K562 (cell line): ENCODE data around the gene CAPZA3. TPM values are rescaled to one million over a fixed set of nuclear protein-coding genes. Genes with fewer than 3 reads are reported as not detected.

ENCODE experiments used
- ATAC-seq: fragments of 200-7000 bp; cut with Tn5 transposase; 3 replicates; pipeline ENCODE4 v1.9.1; 2020; ENCODE audit warnings: moderate library complexity
- BruUV-seq: library from RNA; stranded (reverse); fragments of 400-500 nt; replicated peaks from 2 replicates; lab custom pipeline; 2021; lab: Mats Ljungman, UMichigan
- CTCF ChIA-PET: fragments of 300-600 bp; formaldehyde crosslinking; extraction: SDS; loops from one replicate; lab custom pipeline; 2021; ENCODE audit warnings: low intra/inter-chr PET ratio; lab: Yijun Ruan, JAX
- POLR2A ChIA-PET: fragments of 300-600, 350-650 bp; sonication (Branson Sonifier 250); formaldehyde crosslinking; extraction: SDS; loops from one replicate; lab custom pipeline; 2021; ENCODE audit warnings: antibody characterized with exemption, inconsistent platforms; lab: Yijun Ruan, JAX
- DNase-seq, 4 experiments: peaks; one replicate each; pipeline versions ENCODE4 v3.0.0 to v3.0.0-alpha.2; 2011 to 2018; ENCODE audit warnings: low spot score in 3 of 4, mixed read lengths in 3 of 4; ENCODE audit errors: extremely low read depth in 1 of 4
- FAIRE-seq: peaks from 2 replicates; lab custom pipeline; 2011; peaks lifted over from hg19 to GRCh38; lab: Jason Lieb, UNC
- H2AFZ ChIP-seq: 2 replicates; pipeline ENCODE4 v1.6.0; 2011; ENCODE audit warnings: low read depth, low read length, control low read depth, inconsistent platforms
- H3K27ac ChIP-seq: fragments of 200-600 bp; 3 replicates; pipeline ENCODE4 v1.8.0; 2011; ENCODE audit warnings: low read depth, mild to moderate bottlenecking, control low read depth, inconsistent platforms, low read length, moderate library complexity, mixed read lengths; ENCODE audit errors: extremely low read depth
- H3K27me3 ChIP-seq, 2 experiments: fragments of 300-600 bp in 1 of 2; 2 replicates in 1 of 2; 3 replicates in 1 of 2; pipeline versions ENCODE4 v1.6.0 to v1.8.0; 2011; ENCODE audit warnings: inconsistent platforms in 2 of 2, low read length in 2 of 2, mild to moderate bottlenecking in 1 of 2, mixed read lengths in 1 of 2, moderate library complexity in 1 of 2; ENCODE audit not compliant: control insufficient read depth in 2 of 2, insufficient read depth in 2 of 2
- H3K36me3 ChIP-seq: fragments of 300-600 bp; 3 replicates; pipeline ENCODE4 v1.8.0; 2011; ENCODE audit warnings: mild to moderate bottlenecking, low read length, inconsistent platforms; ENCODE audit not compliant: control insufficient read depth, insufficient read depth
- H3K4me1 ChIP-seq, 2 experiments: fragments of 200-600 bp in 1 of 2; replicated peaks in 1 of 2; 2 replicates in 1 of 2; 3 replicates in 1 of 2; pipeline versions ENCODE4 v1.5.1 to v1.8.0; 2011; ENCODE audit warnings: inconsistent platforms in 2 of 2, low read length in 2 of 2, mild to moderate bottlenecking in 1 of 2, mixed read lengths in 1 of 2, moderate library complexity in 1 of 2; ENCODE audit not compliant: control insufficient read depth in 2 of 2, insufficient read depth in 2 of 2
- H3K4me2 ChIP-seq: 2 replicates; pipeline ENCODE4 v1.6.1; 2011; ENCODE audit warnings: low read length, control low read depth, inconsistent platforms, mixed read lengths; ENCODE audit not compliant: insufficient read depth
- H3K4me3 ChIP-seq: fragments of 200-600 bp; sonication (generic), shearing (Covaris generic); 2 replicates; pipeline ENCODE4 v1.5.1; 2016; ENCODE audit warnings: control low read depth, inconsistent platforms
- H3K79me2 ChIP-seq: fragments of 200-600 bp; 3 replicates; pipeline ENCODE4 v1.8.0; 2011; ENCODE audit warnings: low read length, inconsistent platforms; ENCODE audit not compliant: control insufficient read depth, insufficient read depth
- H3K9ac ChIP-seq, 2 experiments: 2 replicates each; pipeline versions ENCODE4 v1.6.0 to v1.6.1; 2011; ENCODE audit warnings: low read depth in 2 of 2, low read length in 2 of 2, control low read depth in 1 of 2, inconsistent platforms in 1 of 2, mild to moderate bottlenecking in 1 of 2, mixed read lengths in 1 of 2; ENCODE audit not compliant: insufficient read depth in 1 of 2
- H3K9me1 ChIP-seq: one replicate; pipeline ENCODE4 v1.6.0; 2011; ENCODE audit warnings: inconsistent platforms, mild to moderate bottlenecking, low read length, moderate library complexity; ENCODE audit not compliant: control insufficient read depth, insufficient read depth
- H3K9me3 ChIP-seq: replicated peaks from 2 replicates; pipeline ENCODE4 v1.5.1; 2011; ENCODE audit warnings: low read depth, low read length, inconsistent platforms; ENCODE audit not compliant: control insufficient read depth, insufficient read depth
- H4K20me1 ChIP-seq: replicated peaks from 2 replicates; pipeline ENCODE4 v1.6.1; 2011; ENCODE audit warnings: low read length, inconsistent platforms, mixed read lengths; ENCODE audit not compliant: control insufficient read depth, insufficient read depth
- E2F6 ChIP-seq, 2 experiments: IDR thresholded peaks; 2 replicates each; pipeline ENCODE4 v1.6.1; 2011; ENCODE audit warnings: borderline replicate concordance in 1 of 2, control low read depth in 1 of 2, low read depth in 1 of 2, low read length in 1 of 2, mild to moderate bottlenecking in 1 of 2, mixed read lengths in 1 of 2, moderate library complexity in 1 of 2; ENCODE audit not compliant: insufficient read depth in 1 of 2, insufficient read length in 1 of 2, poor library complexity in 1 of 2, severe bottlenecking in 1 of 2; ENCODE audit errors: extremely low read depth in 1 of 2
- MTA2 ChIP-seq: fragments of 450-650 bp; IDR thresholded peaks from 2 replicates; pipeline ENCODE4 v1.6.1; 2016; ENCODE audit warnings: low read depth
- WGBS: fragments of 100-300 bp; shearing (Covaris generic); methylation state at CpG from one replicate; pipeline ENCODE4 v1.1.6; 2016; ENCODE audit warnings: low coverage, mixed read lengths; ENCODE audit not compliant: insufficient coverage; ENCODE audit errors: missing lambda C conversion rate; 5-methylcytosine and 5-hydroxymethylcytosine counted together
- in situ Hi-C: fragments of 300-500 bp; cut with MboI; formaldehyde crosslinking; loops from 4 replicates; pipeline ENCODE4 v1.15.0; 2018; ENCODE audit warnings: inconsistent platforms, mixed read lengths
- intact Hi-C: fragments of 100-400 bp; cut with micrococcal nuclease; formaldehyde crosslinking; loops from 2 replicates; pipeline ENCODE4 v1.14.2; 2022
- polyA plus RNA-seq, 8 experiments: library from polyadenylated mRNA; depleted of rRNA in 4 of 8; stranded (reverse) in 5 of 8; unstranded in 3 of 8; fragments of >200 nt; fragmentation: Nextera tagmentation in 2 of 8; fragmentation: Illumina TruSeq in 1 of 8; extraction: Ambion mirVana in 2 of 8; extraction: Trizol in 1 of 8; gene quantifications; 2 replicates each; pipeline versions ENCODE4 v1.2.1 to v1.2.3, GENCODE V29; 2011 to 2014; ENCODE audit warnings: inconsistent platforms in 1 of 8, missing spikeins in 1 of 8
- total RNA-seq, 7 experiments: library from RNA; depleted of rRNA in 6 of 7; stranded (reverse); fragments of >200 nt in 6 of 7; fragmentation: Illumina TruSeq in 2 of 7; extraction: Trizol in 2 of 7; gene quantifications; 2 replicates each; pipeline versions ENCODE4 v1.2.1 to v1.2.3, GENCODE V29; 2011 to 2021; ENCODE audit warnings: low replicate concordance in 1 of 7

The CAPZA3 gene
- total and polyA plus RNA-seq, 9 of the 15 experiments (the other 6 are each of a cell fraction or from before 2014, with no cell fraction given), result not detected

DNA sequence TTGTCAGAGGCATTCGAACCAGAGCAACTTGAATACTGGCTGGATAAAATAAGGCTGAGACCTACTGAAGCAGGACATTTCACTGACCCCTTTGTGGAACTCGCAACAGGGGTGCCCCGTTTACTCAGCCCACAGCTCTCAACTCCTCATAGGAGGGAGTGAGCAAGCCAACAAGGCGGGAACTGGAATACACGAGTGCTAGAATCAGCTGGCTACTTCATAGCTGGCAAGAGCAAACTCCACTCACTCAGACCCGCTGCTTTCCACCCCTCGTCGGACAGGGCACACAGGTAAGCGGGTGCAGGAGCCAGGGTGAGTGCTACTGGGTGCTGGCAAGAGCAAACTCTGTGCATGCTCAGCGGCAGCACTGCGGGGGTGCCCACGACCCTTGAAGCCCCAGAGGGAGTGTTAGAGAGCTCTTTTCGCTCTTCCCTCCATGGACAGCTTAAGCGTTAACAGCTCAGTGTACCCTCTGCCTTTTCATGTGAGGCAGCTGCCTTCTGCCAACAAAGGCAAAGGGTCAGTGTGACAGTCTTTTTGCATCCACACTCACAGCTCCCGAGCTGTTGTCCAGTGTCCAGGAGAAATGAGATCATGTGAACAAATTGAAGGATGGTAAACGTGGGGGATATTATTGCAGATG lies 15.7 kb downstream of the CAPZA3 start:
- FAIRE-seq, result no peak
- in situ Hi-C loops, result no loop called here

More for the DNA sequence above, 15.7 kb downstream of the CAPZA3 start:
- Histone ChIP-seq H3K27me3 (no peaks in the 10 kb centered on the region), H3K9me3 (no peaks in the 10 kb centered on the region), H3K36me3 (no peaks in the 10 kb centered on the region), H4K20me1 (no peaks in the 10 kb centered on the region), H3K4me2 (no peak overlapping the region), H3K4me1 (peaks cover 4 to 30% of the 10 kb centered on the region in 2 experiments; a peak in 4 of 5 replicates), H3K9me1 (no peaks in the 10 kb centered on the region), H3K9ac (peak overlapping the region; percentile 14 to 50; a peak in 2 of 4 replicates), H3K79me2 (no peaks in the 10 kb centered on the region), H3K4me3 (no peak overlapping the region), H2AFZ (peak overlapping the region; percentile 65), H3K27ac (0 out of 3 replicates have a peak overlapping the region, but pooled peaks have one; percentile 67)
- intact Hi-C loops, result no loop called here
- WGBS, result 42% methylated on average over 8 of the region's 16 CpGs
- POLR2A ChIA-PET, result no interaction called here
- DNase-seq (no peak), ATAC-seq (no peak; the same call in 2 of the 3 replicates)
- TF ChIP-seq E2F6 (IDR thresholded peaks at IDR 0.05; ENCODE audit: borderline replicate concordance in 1 of 2, extremely low read depth in 1 of 2, insufficient read depth in 1 of 2, insufficient read length in 1 of 2, low read depth in 1 of 2, low read length in 1 of 2, poor library complexity in 1 of 2, severe bottlenecking in 1 of 2) (peak in 1 of 2 experiments; percentile 43), MTA2 (no peak)
- BruUV-seq, result no TSS peak
- CTCF ChIA-PET, result no interaction called here
